GM13977 (cell line): Measurements from ENCODE around the gene DHRSX.

Experiments used
- DNase-seq: peaks from one replicate; pipeline ENCODE4 v3.0.0; 2012; ENCODE audit warnings: low spot score
- CTCF ChIP-seq: IDR thresholded peaks from 2 replicates; pipeline ENCODE4 v1.5.1; 2012; ENCODE audit warnings: mild to moderate bottlenecking, control low read depth; ENCODE audit not compliant: insufficient read depth; ENCODE audit errors: extremely low read depth, missing control alignments
- in situ Hi-C: fragments of 300-500 bp; cut with MboI; formaldehyde crosslinking; loops from one replicate; pipeline ENCODE4 v1.12.0; 2022; ENCODE audit warnings: low sequenced_read_pairs, low pct_unique_long_range_greater_than_20kb, mixed read lengths, inconsistent platforms; ENCODE audit not compliant: unreplicated experiment

DHRSX gene

GRCh38 chrX:2410279-2411020, 90.3 kb downstream of the DHRSX start:
- no peak for DNase-seq
- in situ Hi-C loops = no loop called here
- no peak for TF ChIP-seq CTCF

- no peak for TF ChIP-seq CTCF
- DNase-seq = no peak
- in situ Hi-C loops = no loop called here
Observed at GRCh38 chrX:2409796-2410195, 91.0 kb downstream of the DHRSX start.

DNA sequence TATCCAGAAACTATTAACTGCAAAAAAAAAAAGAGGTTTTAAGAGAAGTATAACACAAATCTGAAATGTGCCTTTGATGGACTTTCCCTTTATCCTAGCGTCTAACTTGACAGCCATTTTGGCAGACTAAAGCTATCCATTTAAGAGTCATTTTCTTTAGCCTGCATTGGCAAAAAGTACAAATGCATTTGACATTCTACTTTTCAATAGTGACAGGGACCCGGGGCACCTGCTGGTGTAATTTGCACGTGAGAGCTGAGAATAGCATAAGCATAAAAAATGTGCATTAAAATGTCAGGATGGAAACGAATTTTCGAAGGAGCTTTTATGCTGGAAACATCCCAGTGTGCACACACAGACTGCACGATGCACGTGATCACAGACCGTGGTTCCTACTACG, 91.9 kb downstream of the DHRSX start:
- TF ChIP-seq CTCF = no peak
- DNase-seq = no peak
- in situ Hi-C loops = no loop called here

- in situ Hi-C loops = no loop called here
- TF ChIP-seq CTCF = no peak
- DNase-seq = no peak
Observed at GRCh38 chrX:2406891-2407518, 93.8 kb downstream of the DHRSX start.

DNA sequence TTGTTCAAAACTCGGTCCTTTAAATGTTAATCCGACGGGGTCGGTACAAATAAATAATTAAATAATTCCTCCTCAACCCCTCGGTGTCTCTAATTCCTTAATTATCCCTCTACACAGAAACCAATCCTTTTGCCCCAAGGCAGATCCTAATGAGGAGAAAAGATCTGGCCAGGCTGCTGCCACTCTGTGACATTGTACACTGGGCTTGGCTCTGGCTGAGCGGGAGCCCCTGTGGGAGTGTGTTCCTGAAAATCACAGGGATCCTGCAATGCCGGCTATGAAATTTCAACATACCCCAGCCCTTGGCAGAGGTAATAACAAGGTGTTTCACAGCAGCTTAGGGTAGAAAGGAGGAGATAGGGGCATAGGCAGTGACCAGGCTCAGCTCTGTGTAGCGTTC, 96.0 kb downstream of the DHRSX start:
- TF ChIP-seq CTCF = no peak
- DNase-seq = no peak
- in situ Hi-C loops = no loop called here

- DNase-seq = no peak
- in situ Hi-C loops = no loop called here
- no peak for TF ChIP-seq CTCF
Observed at GRCh38 chrX:2402361-2402690, 98.5 kb downstream of the DHRSX start.
